RPMI7951 (cell line): ENCODE data around the gene FBRS. TPM values are rescaled to one million over a fixed set of nuclear protein-coding genes. Genes with fewer than 3 reads are reported as not detected.

Source experiments
- DNase-seq: peaks from one replicate; pipeline ENCODE4 v3.0.0-alpha.2; 2012; ENCODE audit warnings: low read depth
- total RNA-seq: library from RNA; depleted of rRNA; stranded (reverse); fragments of >200 nt; shearing (Covaris generic); gene quantifications from 2 replicates; pipeline ENCODE4 v1.2.3, GENCODE V29; 2014

FBRS gene
- total RNA-seq, 1 experiment from 2014 or later = 4.1 TPM

DNA sequence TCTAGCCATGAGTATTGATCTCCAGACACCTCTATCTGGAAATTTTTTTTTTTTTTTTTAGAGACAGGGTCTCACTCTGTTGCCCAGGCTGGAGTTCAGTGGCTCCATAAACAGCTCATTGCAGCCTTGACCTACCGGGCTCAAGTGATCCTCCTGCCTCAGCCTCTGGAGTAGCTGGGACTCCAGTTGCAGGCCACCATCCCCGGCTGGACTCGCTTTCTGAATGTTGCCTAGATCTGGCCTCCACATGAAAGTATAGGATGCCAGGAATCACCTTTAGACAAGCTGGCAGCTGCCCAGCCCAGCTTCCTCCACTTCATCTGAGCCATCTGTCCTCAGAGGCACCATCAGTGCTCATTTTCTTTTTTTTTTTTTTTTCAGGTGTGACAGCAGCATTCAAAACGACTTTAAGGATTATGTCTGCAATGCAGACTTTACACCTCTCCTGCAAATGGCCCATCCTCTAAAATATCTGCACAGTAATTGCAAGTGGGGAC, 13.8 kb upstream of the FBRS start:
- DNase-seq = no peak

DNA sequence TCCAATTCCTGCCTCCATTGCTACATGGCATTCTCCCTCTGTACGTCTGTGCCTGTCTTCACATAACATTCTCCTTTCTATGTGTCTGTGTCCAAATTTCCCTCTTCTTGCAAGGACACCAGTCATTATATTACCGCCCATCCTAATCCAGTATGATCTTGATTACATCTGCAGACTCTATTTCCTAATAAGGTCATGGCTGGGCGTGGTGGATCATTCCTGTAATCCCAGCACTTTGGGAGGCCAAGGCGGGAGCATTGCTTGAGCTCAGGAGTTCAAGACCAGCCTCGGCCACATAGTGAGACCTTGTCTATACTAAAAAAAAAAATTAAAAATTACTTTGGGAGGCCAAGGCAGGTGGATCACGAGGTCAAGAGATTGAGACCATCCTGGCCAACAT, 12.5 kb upstream of the FBRS start:
- DNase-seq = no peak

DNA sequence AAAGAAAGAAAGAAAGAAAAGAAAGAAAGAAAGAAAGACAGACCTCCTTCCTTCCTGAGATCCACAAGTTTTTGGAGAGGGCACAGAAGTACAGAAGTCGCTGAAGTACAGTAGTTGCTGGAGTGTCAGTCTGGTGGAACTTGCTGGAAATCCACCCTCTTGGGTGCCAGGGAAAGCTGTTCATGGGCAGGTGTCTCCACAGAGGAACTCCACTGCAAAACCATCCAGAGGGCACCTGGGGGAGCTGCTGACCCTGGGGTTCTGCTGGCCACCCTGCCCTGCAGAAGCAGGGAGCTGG, 11.0 kb upstream of the FBRS start:
- no peak for DNase-seq

DNA sequence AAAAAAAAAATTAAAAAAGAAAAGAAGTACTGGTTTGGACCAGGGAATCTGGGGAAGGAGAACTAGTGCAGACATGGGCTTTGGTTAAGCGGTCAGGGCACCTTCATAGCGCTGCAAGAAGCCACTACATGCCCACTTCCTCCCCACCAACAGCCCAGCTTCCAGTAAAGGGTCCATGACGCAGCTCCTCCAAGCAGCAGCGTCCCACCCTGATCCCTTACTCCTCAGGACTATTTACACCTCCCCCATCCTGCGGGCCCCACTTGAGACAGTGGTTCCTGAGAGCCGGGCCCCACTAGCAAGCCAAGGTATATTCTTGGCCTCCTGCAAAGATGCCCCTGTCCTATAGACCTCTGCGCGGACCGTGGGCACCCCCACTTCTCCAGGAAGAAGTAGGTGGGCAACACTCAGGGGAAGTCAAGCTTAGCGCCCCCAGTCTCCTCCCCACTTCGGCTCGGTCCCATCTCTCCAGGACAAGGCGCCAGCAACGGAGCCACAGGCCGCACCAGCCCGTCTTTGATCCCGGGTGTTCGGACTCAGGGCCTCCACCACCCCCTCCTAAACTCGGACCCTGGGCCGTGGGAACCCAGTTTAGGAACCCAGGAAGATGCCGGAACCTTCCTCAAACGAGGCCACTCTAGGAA, 8.4 kb upstream of the FBRS start:
- no peak for DNase-seq

DNA sequence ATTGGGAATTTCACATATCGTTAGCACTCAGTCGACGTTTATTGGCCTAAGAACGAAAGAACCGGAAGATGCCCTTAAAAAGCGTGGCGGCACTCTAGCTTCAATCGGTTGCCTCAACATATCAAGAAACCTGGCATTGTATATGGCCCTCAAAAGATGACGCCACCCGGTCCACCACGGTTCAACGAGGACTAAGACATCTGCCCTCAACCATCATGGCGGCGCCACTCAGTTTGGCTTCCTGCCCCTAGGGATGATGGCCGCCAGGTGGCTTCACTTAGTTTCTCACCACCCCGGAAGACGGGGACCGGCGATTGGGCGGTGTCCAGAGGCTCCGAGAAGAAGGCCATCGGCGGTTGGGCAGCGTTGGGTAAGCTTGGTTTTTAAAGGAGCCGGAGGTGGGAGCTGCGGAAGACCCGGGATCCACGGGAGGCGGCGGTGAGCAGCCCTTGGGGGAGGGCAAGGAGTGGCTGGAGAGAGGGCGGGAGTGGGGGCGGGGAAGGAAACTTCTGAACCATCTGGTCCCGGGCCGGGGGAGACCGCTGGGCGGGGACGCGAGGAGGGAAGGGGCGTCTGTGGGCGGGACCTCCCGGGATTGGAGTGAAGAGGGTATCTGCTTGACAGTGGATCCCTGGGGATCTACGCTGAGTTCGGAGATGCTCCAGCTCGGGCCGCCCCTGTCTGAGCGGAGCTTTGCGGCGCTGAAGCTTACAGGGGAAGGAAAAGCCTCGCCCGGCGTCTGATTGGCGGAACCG, 7.7 kb upstream of the FBRS start, which contains the start of gene PRR14:
TSS of gene PRR14 (plus strand) at position 592 of the 755 bp plus-strand sequence. CDS start 686 bp downstream, outside the sequence.
- peak; percentile 99 for DNase-seq

DNA sequence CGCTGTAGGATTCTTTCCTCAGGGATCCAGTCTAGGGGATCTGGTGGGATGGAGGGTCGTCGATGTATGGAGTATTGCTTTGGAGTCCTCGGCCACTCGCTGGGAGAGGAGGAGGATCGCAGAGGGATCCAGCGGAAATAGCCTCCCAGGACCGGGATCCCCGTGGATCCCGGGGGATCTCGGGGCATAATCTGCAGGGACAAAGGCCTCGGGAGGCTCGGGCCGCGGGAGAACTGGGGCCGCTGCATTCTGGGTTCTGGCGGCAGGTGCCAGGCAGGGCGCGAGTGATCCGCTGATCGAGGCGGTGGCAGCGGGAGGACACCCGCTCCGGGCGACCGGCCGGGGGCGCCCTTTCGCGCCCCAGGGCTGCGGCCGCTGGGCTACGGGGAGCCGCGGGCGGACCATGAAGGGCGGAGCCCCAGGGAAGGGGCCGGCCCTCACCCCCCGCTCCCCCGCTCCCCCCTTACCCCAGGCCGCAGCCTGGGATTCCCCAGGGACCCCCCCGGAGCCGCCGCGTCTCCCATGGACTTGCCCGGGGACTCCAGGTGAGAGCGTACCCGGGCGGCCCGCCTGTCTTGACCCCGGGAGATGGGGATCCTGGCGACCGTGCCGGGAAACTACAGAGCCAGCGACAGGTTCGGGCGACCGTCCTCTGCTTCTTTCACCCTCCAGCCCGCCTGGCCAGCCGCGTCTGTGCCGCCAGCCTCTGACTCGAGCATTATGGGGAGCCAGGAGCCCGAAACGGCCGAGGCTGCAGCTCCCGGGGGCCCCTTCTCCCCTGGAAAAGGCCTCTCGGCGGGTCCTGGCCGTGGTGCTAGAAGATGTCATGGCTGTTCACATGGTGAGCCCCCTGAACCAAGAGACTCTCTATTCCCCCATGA, 6.9 kb upstream of the FBRS start:
- DNase-seq = peak; percentile 44

DNA sequence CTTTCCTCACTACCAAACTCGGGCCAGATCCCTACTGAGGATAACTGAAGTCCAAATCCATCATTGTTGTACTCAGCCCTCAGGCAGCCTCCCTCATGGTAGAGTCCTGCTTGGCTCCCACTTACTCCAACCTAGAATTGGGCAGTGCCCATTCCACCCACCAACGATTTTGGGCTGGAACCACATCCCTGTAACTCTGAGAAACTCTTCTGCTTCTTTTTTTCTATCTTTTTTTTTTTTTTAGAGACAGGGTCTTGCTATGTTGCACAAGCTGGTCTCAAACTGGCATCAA, 6.3 kb upstream of the FBRS start:
- DNase-seq = no peak

DNA sequence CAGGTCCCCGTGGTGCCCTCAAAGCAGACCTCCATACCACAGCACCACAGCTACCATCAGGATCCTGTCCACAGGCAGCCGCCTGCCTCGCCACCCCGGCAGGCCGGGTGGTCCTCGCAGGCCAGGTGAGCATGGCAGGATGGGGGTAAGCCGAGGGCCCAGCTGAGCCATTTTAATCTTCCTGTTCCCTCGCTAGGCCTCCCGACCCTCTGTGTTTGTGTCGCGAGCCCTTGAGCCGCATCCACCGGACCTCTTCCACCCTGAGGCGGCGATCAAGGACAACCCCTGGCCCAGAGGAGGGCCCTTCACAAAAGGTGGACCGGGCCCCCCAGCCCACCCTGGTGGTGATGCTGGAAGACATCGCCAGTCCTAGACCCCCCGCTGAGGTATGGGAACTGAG, 5.5 kb upstream of the FBRS start:
- no peak for DNase-seq

DNA sequence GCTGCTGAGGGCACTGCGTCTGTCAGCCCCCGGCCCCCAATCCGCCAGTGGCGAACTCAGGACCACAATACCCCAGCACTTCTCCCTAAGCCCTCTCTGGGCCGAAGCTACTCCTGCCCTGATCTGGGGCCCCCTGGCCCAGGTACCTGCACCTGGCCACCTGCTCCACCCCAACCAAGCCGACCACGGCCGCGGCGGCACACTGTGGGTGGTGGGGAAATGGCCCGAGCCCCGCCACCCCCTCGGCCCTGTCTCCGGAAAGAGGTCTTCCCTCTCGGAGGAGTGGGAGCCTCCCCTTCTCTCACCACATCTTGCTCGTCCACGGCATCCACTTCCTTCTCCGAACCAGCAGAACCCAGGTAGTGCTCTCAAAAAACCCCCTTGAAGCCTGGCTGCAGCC, 3.4 kb upstream of the FBRS start:
- DNase-seq = no peak

DNA sequence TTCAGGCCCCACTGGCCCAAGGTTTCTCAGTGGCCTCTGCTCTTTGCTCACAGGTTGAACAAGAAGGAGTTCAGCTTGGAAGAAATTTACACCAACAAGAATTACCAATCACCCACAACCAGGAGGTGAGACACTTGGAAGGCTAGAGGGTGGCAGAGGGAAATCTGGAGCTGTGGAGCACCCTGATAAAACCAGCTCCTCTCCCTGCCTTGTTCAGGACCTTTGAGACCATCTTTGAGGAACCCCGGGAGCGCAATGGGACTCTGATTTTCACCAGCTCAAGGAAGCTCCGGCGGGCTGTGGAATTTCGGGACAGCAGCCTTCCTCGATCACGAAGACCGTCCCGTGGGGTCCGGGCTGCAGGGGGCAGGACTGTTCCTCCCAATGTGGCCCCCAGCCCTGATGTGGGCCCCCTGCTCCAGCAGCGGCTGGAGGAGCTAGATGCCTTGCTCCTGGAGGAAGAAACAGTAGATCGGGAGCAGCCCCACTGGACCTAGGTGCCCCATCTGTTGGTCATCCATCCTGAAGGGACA, 2.4 kb upstream of the FBRS start:
- DNase-seq = no peak

DNA sequence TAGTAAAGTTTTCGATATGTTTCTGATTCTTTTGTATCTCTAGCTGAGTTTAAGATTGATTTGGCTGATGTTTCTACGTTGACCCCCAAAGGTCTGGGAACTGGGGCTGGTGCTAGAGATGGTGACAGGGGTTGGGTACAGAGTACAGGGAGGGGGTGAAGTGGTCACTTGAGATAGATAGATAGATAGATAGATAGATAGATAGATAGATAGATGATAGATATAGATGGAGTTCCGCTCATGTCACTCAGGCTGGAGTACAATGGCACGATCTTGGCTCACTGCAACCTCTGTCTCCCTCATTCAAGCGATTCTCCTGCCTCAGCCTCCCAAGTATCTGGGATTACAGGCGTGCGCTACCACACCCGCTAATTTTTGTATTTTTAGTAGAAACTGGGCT, 1.8 kb upstream of the FBRS start:
- no peak for DNase-seq

DNA sequence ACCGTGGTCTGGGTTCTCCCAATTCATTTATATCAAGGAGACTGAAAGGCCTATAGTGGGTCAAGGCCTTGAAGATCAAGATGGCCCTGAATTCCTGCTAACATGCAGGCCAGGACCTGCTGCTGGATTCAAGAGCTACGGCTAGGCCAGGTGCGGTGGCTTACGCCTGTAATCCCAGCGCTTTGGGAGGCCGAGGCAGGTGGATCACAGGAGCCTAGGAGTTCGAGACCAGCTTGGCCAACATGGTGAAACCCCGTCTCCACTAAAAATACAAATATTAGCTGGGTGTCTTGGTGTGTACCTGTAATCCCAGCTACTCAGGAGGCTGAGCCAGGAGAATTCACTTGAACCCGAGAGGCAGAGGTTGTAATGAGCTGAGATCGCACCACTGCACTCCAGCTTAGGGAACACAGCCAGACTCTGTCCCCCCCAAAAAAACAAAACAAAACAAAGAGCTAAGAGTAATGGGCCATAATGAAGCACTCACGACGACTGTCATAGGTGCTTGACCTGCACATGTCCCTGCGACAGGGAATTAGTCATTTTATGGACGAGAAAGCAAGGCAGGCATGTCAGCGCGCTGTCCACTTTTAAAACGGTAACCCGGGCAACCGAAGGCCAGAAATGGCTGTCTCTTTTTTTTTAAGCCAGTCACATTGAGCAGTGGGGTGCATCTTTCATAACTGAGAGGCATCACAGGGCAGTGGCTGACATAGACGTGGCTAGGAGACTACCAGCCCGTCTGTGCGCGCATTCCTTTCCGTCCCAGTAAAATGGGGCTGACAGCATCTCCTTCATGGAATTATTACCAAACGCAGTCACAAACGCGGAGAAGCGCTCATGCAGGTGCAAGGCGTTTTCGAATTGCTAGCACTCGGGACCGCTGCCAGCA, 1.0 kb upstream of the FBRS start:
- DNase-seq = no peak

DNA sequence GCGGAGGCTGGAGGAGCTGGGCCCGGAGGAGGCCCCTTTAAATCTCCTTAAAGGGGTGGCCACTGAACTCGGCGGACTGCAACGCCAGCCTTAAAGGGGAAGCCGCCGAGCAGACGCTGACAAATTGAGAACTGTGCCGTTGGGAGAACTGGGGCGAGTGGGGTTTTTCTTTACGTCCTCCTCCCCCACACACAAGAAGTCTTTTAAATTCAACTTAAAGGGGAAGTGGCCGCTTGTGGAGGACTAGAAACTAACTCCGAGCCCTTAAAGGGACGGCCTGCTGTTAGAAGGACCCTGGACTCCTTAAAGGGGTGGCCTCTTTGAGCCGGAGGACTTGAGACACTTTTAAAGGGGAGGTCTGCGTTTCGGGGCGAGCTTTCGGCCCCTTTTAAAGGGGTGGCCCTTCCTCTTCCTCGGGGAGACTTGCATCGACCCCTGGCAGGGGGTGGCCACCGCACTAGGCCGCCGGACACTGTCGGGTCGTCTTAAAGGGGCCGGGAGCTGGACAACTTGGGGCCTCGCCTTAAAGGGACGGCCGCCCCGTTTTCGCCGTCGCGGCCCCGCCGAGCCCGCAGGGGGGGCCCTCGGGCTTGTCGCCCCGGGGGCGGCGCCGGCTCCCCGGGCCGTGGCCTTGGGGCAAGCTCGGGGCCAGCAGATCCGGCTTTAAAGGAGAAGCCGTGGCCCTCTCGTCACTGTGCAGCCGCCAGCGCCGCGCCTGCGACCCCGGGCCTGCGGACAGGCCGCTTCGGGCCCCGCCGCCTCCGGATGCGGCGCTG, 688 bp downstream of the FBRS start:
- DNase-seq = peak; percentile 94

DNA sequence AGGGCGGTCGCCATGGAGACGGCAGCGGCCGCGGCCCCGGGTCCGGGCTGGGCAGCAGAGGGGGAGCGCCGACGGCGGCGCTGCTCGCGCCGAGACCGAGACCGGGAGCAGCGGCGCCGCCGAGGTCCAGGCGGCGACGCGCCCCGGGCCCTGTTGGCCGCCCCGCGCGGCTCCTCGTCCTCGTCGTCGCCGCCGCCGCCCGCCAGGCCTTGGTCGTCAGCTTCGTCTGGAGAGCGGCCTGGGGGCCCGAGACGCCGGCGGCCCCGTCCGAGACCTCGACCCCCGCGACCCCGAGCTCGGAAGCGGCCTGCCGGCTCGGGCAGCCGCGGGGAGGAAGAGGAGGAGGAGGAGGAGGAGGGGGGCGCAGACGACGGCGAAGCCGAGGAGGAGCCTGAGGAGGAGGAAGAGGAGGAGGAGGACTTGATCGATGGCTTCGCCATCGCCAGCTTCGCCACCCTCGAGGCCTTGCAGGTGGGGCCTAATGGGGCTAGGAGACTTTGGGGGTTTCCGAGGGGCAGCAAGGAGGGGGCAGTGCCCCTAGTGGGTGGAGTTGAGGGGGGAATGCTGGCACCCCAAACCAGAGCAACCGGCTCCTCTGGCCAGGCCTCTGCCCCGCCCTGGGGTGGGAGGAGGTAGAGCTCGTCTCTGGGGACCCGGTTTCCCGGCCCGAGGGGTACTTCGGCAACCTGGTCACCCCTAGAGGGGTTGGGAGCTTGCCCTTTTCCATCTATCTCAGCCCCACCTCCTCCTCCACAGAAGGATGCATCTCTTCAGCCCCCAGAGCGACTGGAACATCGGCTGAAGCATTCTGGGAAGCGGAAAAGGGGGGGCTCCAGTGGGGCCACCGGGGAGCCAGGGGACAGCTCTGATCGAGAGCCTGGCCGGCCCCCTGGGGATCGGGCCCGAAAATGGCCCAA, 1.5 kb downstream of the FBRS start:
- peak; percentile 7 for DNase-seq

DNA sequence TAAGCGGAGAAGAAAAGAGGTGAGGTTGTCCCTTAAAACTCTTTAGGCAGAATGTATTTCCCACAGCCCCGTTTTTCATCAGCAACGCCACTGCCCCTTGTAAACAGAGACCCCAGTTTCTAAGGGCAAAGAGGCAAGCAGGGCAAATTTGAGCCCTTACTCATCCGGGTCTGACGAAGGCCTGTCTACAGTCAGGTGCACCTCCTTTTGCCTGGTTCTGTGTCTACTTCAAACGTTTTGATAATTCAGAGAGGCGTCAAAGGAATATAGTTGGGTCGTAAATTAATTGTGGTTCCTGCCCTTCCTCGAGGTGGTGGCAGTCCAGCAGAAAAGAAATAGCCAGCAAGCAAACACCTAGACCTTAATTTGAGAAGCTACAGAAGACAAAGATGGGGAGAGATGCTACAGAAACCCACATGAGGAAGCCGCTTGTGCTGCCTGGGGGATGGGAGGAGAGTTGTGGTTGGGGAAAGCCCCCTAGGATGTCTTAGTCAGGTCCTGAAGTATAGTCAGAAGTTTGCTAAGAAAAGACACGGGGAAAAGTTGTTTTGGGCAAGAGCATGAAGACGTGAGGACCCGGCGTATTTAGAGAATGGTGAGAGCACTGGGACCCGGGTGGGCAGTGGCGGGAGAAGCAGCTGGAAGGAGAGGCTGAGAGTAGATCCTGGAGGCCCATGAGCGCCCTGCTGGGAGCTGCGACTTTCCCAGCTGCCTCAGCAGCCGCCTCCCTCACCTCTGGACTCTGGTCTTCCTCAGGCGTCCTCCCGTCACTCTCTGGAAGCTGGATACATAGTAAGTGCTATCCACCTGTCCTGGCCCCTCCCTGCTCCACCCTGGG, 2.4 kb downstream of the FBRS start:
- DNase-seq = peak; percentile 41

DNA sequence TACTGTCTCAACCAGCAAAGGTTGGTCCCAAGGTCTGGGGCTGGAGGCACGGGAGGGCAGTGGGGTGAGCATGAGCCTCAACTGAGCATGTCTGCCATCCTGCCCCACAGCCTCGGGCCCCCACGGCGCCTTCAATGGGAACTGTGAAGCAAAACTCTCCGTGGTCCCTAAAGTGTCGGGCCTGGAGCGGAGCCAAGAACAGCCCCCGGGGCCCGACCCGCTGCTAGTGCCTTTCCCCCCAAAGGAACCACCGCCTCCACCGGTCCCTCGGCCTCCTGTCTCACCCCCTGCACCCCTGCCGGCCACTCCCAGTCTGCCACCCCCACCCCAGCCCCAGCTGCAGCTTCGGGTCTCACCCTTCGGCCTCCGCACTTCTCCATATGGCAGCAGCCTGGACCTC, 4.2 kb downstream of the FBRS start:
- no peak for DNase-seq

DNA sequence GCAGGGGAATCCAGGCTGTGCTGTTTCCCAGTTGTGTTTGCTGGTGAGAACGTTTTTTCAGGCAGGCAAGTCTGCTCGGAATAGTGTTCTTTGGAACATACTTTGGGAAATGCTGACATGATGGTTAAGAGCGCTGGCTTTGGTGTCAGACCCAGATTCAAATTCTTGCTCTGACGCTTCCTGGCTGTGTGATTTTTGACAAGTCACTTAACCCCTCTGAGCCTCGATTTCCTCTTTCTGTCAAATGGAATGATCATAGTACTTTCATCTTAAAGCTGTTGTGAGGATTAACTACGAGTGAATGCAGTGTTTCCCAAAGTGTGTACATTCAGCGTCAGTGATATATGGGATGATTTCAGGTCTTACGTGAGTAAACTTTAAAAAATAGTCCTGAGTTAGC, 4.8 kb downstream of the FBRS start:
- DNase-seq = no peak

DNA sequence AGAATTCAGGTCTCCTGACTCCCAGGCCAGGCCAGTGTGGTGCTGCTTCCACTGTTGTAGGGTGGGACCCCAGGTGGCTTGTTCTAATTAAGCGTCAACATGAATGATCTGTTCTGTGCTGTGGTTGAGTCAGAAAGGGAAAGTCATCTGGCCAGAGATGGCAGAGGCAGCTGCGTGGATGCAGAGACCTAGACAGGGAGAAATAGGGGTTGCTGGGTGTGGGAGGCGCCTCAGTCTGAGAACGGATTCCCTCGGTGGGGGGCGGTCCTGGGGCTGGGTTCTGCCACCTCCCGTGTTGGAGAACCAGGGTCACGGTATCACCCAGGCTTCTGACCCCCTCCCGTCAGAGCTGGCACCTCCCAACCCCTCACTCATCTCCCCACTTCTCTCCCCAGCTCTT, 5.6 kb downstream of the FBRS start:
- DNase-seq = no peak
